Stimulated activated CD4-positive, alpha-beta T cell treated with anti-CD3 and anti-CD28 coated beads, Interleukin-2, amount 100 ng/mL, for 48 hours (primary cell): Measurements from ENCODE around the gene MRPL55.
A peak's percentile ranks its signal among the peaks of the same experiment; 100 is the strongest.

Experiments used
- DNase-seq, 2 donors: peaks; one replicate each; pipeline ENCODE4 v3.0.0-alpha.2; 2020

MRPL55 gene

GRCh38 chr1:228082918-228083870, 25.9 kb downstream of the MRPL55 start:
- no peak for DNase-seq

GRCh38 chr1:228082214-228082917, 26.7 kb downstream of the MRPL55 start, which contains the start of gene ARF1:
ARF1 (plus strand) TSS chr1:228082708; CDS start chr1:228097115, 14,407 bp downstream.
- peak; percentile 89 to 94 for DNase-seq

- DNase-seq: no peak
Measured at GRCh38 chr1:228081578-228082213, 27.4 kb downstream of the MRPL55 start.

GRCh38 chr1:228081144-228081543, 28.0 kb downstream of the MRPL55 start:
- no peak for DNase-seq

GRCh38 chr1:228079601-228080263, 29.4 kb downstream of the MRPL55 start:
- DNase-seq: no peak

- DNase-seq: no peak
Measured at GRCh38 chr1:228079013-228079412, 30.1 kb downstream of the MRPL55 start.

GRCh38 chr1:228077565-228078330, 31.4 kb downstream of the MRPL55 start:
- no peak for DNase-seq

GRCh38 chr1:228076796-228077430, 32.2 kb downstream of the MRPL55 start:
- no peak for DNase-seq

GRCh38 chr1:228075801-228076271, 33.3 kb downstream of the MRPL55 start:
- no peak for DNase-seq

GRCh38 chr1:228074954-228075730, 34.0 kb downstream of the MRPL55 start:
- no peak for DNase-seq

- no peak for DNase-seq
Measured at GRCh38 chr1:228073857-228074545, 35.1 kb downstream of the MRPL55 start.

- DNase-seq: no peak
Measured at GRCh38 chr1:228073061-228073856, 35.8 kb downstream of the MRPL55 start.

GRCh38 chr1:228072658-228073043, 36.4 kb downstream of the MRPL55 start:
- DNase-seq: no peak

- DNase-seq: no peak
Measured at GRCh38 chr1:228071839-228072657, 37.1 kb downstream of the MRPL55 start.

- DNase-seq: no peak
Measured at GRCh38 chr1:228070851-228071250, 38.2 kb downstream of the MRPL55 start.

GRCh38 chr1:228070173-228070572, 38.9 kb downstream of the MRPL55 start:
- DNase-seq: no peak

- no peak for DNase-seq
Measured at GRCh38 chr1:228068359-228068758, 40.7 kb downstream of the MRPL55 start.
